Activated T-cell treated with anti-CD3 and anti-CD28 coated beads, Interleukin-2, amount 50 U/mL, for 24 hours (primary cell): ENCODE data around the gene TRAPPC6A.

Experiments
- DNase-seq: peaks from one replicate; pipeline ENCODE4 v3.0.0-alpha.2; 2020
- H3K27ac Mint-ChIP-seq: 2 replicates; pipeline ENCODE4 v1.8.0; 2020; ENCODE audit warnings: mild to moderate bottlenecking, mixed read lengths
- H3K27me3 Mint-ChIP-seq: 2 replicates; pipeline ENCODE4 v1.8.0; 2020; ENCODE audit warnings: mixed read lengths
- H3K36me3 Mint-ChIP-seq: 2 replicates; pipeline ENCODE4 v1.8.0; 2020; ENCODE audit warnings: low read depth, mixed read lengths
- H3K4me1 Mint-ChIP-seq: 2 replicates; pipeline ENCODE4 v1.8.0; 2020; ENCODE audit warnings: low read depth, mixed read lengths
- H3K4me3 Mint-ChIP-seq: 2 replicates; pipeline ENCODE4 v1.8.0; 2020; ENCODE audit warnings: mild to moderate bottlenecking, moderate library complexity, mixed read lengths
- H3K9me3 Mint-ChIP-seq: 2 replicates; pipeline ENCODE4 v1.8.0; 2020; ENCODE audit warnings: mixed read lengths

The TRAPPC6A gene

GRCh38 chr19:45202637-45203036 is 24.6 kb upstream of the TRAPPC6A start:
- Mint-ChIP-seq H3K36me3 (no peaks in the 10 kb centered on the region), H3K27ac (no peak overlapping the region), H3K27me3 (no peaks in the 10 kb centered on the region), H3K4me1 (no peaks in the 10 kb centered on the region), H3K4me3 (no peak overlapping the region), H3K9me3 (no peaks in the 10 kb centered on the region)
- no peak for DNase-seq

GRCh38 chr19:45200568-45200967 is 22.5 kb upstream of the TRAPPC6A start:
- H3K27ac Mint-ChIP-seq, result no peak overlapping the region
- H3K27me3 Mint-ChIP-seq, result no peaks in the 10 kb centered on the region
- H3K4me3 Mint-ChIP-seq, result no peak overlapping the region
- no peaks in the 10 kb centered on the region for H3K9me3 Mint-ChIP-seq
- H3K4me1 Mint-ChIP-seq, result no peaks in the 10 kb centered on the region
- no peak for DNase-seq
- no peaks in the 10 kb centered on the region for H3K36me3 Mint-ChIP-seq

- Mint-ChIP-seq H3K27me3 (no peaks in the 10 kb centered on the region), H3K9me3 (no peaks in the 10 kb centered on the region), H3K27ac (no peak overlapping the region), H3K4me1 (no peaks in the 10 kb centered on the region), H3K4me3 (no peak overlapping the region), H3K36me3 (no peaks in the 10 kb centered on the region)
- no peak for DNase-seq
Measured at GRCh38 chr19:45195764-45196163, 17.7 kb upstream of the TRAPPC6A start.

GRCh38 chr19:45191375-45191774 is 13.3 kb upstream of the TRAPPC6A start:
- H3K27ac Mint-ChIP-seq, result no peak overlapping the region
- H3K9me3 Mint-ChIP-seq, result no peaks in the 10 kb centered on the region
- H3K4me3 Mint-ChIP-seq, result no peak overlapping the region
- H3K36me3 Mint-ChIP-seq, result peaks cover 2% of the 10 kb centered on the region
- H3K27me3 Mint-ChIP-seq, result no peaks in the 10 kb centered on the region
- no peak for DNase-seq
- peaks cover 3% of the 10 kb centered on the region for H3K4me1 Mint-ChIP-seq

GRCh38 chr19:45189971-45190370 is 11.9 kb upstream of the TRAPPC6A start:
- Mint-ChIP-seq H3K4me1 (peaks cover 3% of the 10 kb centered on the region), H3K27ac (no peak overlapping the region), H3K9me3 (no peaks in the 10 kb centered on the region), H3K4me3 (no peak overlapping the region), H3K36me3 (peaks cover 2% of the 10 kb centered on the region), H3K27me3 (no peaks in the 10 kb centered on the region)
- DNase-seq, result no peak

- H3K4me1 Mint-ChIP-seq, result peaks cover 3% of the 10 kb centered on the region
- no peaks in the 10 kb centered on the region for H3K27me3 Mint-ChIP-seq
- H3K36me3 Mint-ChIP-seq, result peaks cover 2% of the 10 kb centered on the region
- no peak for DNase-seq
- no peaks in the 10 kb centered on the region for H3K9me3 Mint-ChIP-seq
- no peak overlapping the region for H3K4me3 Mint-ChIP-seq
- no peak overlapping the region for H3K27ac Mint-ChIP-seq
Measured at GRCh38 chr19:45187421-45188100, 9.5 kb upstream of the TRAPPC6A start.

GRCh38 chr19:45186509-45187334 is 8.7 kb upstream of the TRAPPC6A start:
- Mint-ChIP-seq H3K9me3 (no peaks in the 10 kb centered on the region), H3K4me3 (no peak overlapping the region), H3K27ac (no peak overlapping the region), H3K36me3 (peaks cover 2% of the 10 kb centered on the region), H3K27me3 (no peaks in the 10 kb centered on the region), H3K4me1 (peaks cover 3% of the 10 kb centered on the region)
- no peak for DNase-seq

GRCh38 chr19:45184115-45184514 is 6.1 kb upstream of the TRAPPC6A start:
- no peak overlapping the region for H3K27ac Mint-ChIP-seq
- peaks cover 22% of the 10 kb centered on the region for H3K4me1 Mint-ChIP-seq
- H3K4me3 Mint-ChIP-seq, result no peak overlapping the region
- no peak for DNase-seq
- no peaks in the 10 kb centered on the region for H3K9me3 Mint-ChIP-seq
- peaks cover 15% of the 10 kb centered on the region for H3K36me3 Mint-ChIP-seq
- no peaks in the 10 kb centered on the region for H3K27me3 Mint-ChIP-seq

GRCh38 chr19:45182758-45183157 is 4.7 kb upstream of the TRAPPC6A start:
- peaks cover 23% of the 10 kb centered on the region for H3K4me1 Mint-ChIP-seq
- DNase-seq, result no peak
- peaks cover 22% of the 10 kb centered on the region for H3K36me3 Mint-ChIP-seq
- no peaks in the 10 kb centered on the region for H3K9me3 Mint-ChIP-seq
- no peaks in the 10 kb centered on the region for H3K27me3 Mint-ChIP-seq
- no peak overlapping the region for H3K27ac Mint-ChIP-seq
- no peak overlapping the region for H3K4me3 Mint-ChIP-seq

GRCh38 chr19:45180936-45181335 is 2.9 kb upstream of the TRAPPC6A start:
- peaks cover 28% of the 10 kb centered on the region for H3K4me1 Mint-ChIP-seq
- no peaks in the 10 kb centered on the region for H3K9me3 Mint-ChIP-seq
- peak overlapping the region; percentile 80 for H3K27ac Mint-ChIP-seq
- DNase-seq, result no peak
- H3K4me3 Mint-ChIP-seq, result peak overlapping the region; percentile 80
- peaks cover 25% of the 10 kb centered on the region for H3K36me3 Mint-ChIP-seq
- no peaks in the 10 kb centered on the region for H3K27me3 Mint-ChIP-seq

- H3K27ac Mint-ChIP-seq, result peak overlapping the region; percentile 84
- peaks cover 34% of the 10 kb centered on the region for H3K4me1 Mint-ChIP-seq
Measured at GRCh38 chr19:45179892-45180370, 1.9 kb upstream of the TRAPPC6A start.

GRCh38 chr19:45179072-45179891 is 1.2 kb upstream of the TRAPPC6A start:
- H3K4me1 Mint-ChIP-seq, result peaks cover 34% of the 10 kb centered on the region
- H3K9me3 Mint-ChIP-seq, result no peaks in the 10 kb centered on the region
- peak overlapping the region; percentile 97 for H3K27ac Mint-ChIP-seq
- no peaks in the 10 kb centered on the region for H3K27me3 Mint-ChIP-seq
- peaks cover 25% of the 10 kb centered on the region for H3K36me3 Mint-ChIP-seq
- DNase-seq, result peak; percentile 70
- H3K4me3 Mint-ChIP-seq, result peak overlapping the region; percentile 95

More at GRCh38 chr19:45179892-45180370, 1.9 kb upstream of the TRAPPC6A start:
- no peaks in the 10 kb centered on the region for H3K27me3 Mint-ChIP-seq
- H3K36me3 Mint-ChIP-seq, result peaks cover 25% of the 10 kb centered on the region
- H3K4me3 Mint-ChIP-seq, result peak overlapping the region; percentile 80
- H3K9me3 Mint-ChIP-seq, result no peaks in the 10 kb centered on the region
- DNase-seq, result no peak

GRCh38 chr19:45178262-45179071 is 430 bp upstream of the TRAPPC6A start, which contains the start of gene BLOC1S3:
BLOC1S3 (plus strand) TSS chr19:45178784; CDS start chr19:45179297, 513 bp downstream.
- DNase-seq, result peak; percentile 99
- no peaks in the 10 kb centered on the region for H3K27me3 Mint-ChIP-seq
- no peaks in the 10 kb centered on the region for H3K9me3 Mint-ChIP-seq
- peak within 1 kb of the TSS; percentile 97 for H3K27ac Mint-ChIP-seq
- peak within 1 kb of the TSS; percentile 95 for H3K4me3 Mint-ChIP-seq
- peaks cover 25% of the 10 kb centered on the region for H3K36me3 Mint-ChIP-seq
- H3K4me1 Mint-ChIP-seq, result peaks cover 42% of the 10 kb centered on the region
